NCI-H82 treated with DMSO at 0.1 percent for 48 hours (cell line): Measurements from ENCODE around the gene SMYD3.

Experiments
- DNase-seq: peaks from one replicate; lab custom pipeline; 2025; ENCODE audit not compliant: unreplicated experiment; lab: John Stamatoyannopoulos, UW

SMYD3 gene

GRCh38 chr1:246221485-246222255, 285.4 kb downstream of the SMYD3 start:
- no peak for DNase-seq

GRCh38 chr1:246220495-246221065, 286.5 kb downstream of the SMYD3 start:
- DNase-seq, result no peak

GRCh38 chr1:246219508-246220030, 287.5 kb downstream of the SMYD3 start:
- no peak for DNase-seq

GRCh38 chr1:246218686-246219085, 288.4 kb downstream of the SMYD3 start:
- DNase-seq, result no peak

- DNase-seq, result no peak
Measured at GRCh38 chr1:246216906-246217305, 290.2 kb downstream of the SMYD3 start.

- no peak for DNase-seq
Measured at GRCh38 chr1:246215510-246215903, 291.6 kb downstream of the SMYD3 start.

GRCh38 chr1:246214708-246215509, 292.2 kb downstream of the SMYD3 start:
- no peak for DNase-seq

GRCh38 chr1:246213947-246214346, 293.1 kb downstream of the SMYD3 start:
- DNase-seq, result no peak

- DNase-seq, result no peak
Measured at GRCh38 chr1:246213502-246213901, 293.6 kb downstream of the SMYD3 start.

GRCh38 chr1:246213036-246213435, 294.0 kb downstream of the SMYD3 start:
- DNase-seq, result no peak

- no peak for DNase-seq
Measured at GRCh38 chr1:246212013-246212412, 295.1 kb downstream of the SMYD3 start.

GRCh38 chr1:246210756-246211155, 296.3 kb downstream of the SMYD3 start:
- no peak for DNase-seq

- DNase-seq, result no peak
Measured at GRCh38 chr1:246208105-246208504, 299.0 kb downstream of the SMYD3 start.

GRCh38 chr1:246203180-246203579, 303.9 kb downstream of the SMYD3 start:
- no peak for DNase-seq

GRCh38 chr1:246200738-246201137, 306.3 kb downstream of the SMYD3 start:
- DNase-seq, result no peak

GRCh38 chr1:246200225-246200624, 306.9 kb downstream of the SMYD3 start:
- DNase-seq, result no peak

- DNase-seq, result no peak
Measured at GRCh38 chr1:246199086-246199645, 307.9 kb downstream of the SMYD3 start.

GRCh38 chr1:246198115-246198816, 308.8 kb downstream of the SMYD3 start:
- no peak for DNase-seq

- DNase-seq, result no peak
Measured at GRCh38 chr1:246197076-246197475, 310.0 kb downstream of the SMYD3 start.

- no peak for DNase-seq
Measured at GRCh38 chr1:246195296-246195695, 311.8 kb downstream of the SMYD3 start.

- DNase-seq, result no peak
Measured at GRCh38 chr1:246193537-246193936, 313.5 kb downstream of the SMYD3 start.
